HepG2 (cell line): ENCODE data around the gene TEAD4.

Source experiments
- TF ChIP-seq, protein P1 (sequence below): sonication (generic); formaldehyde crosslinking; IDR thresholded peaks from 2 replicates; pipeline ENCODE4 v1.8.1; 2023; ENCODE audit warnings: mild to moderate bottlenecking, missing genetic modification reagents
- TF ChIP-seq, protein P2 (sequence below): sonication (generic); formaldehyde crosslinking; IDR thresholded peaks from 2 replicates; pipeline ENCODE4 v1.5.0; 2020; ENCODE audit warnings: mild to moderate bottlenecking, missing genetic modification reagents, borderline replicate concordance

DNA sequence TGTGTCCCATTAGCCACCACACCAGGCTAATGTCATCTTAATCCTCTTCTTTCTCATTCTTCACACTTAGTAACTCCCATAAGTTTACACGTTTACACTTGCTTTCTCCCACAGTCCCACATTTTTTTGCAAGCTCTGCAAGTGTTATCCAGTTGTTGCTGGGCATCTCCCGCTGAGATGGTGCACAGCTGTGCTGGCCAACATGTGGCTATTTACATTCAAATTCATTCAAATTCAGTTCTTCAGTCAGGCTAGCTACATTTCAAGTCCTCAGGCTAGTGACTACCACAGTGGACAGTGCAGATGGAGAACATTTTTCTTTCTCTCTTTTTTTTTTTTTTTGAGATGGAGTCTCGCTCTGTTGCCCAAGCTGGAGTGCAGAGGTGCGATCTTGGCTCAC lies 9.8 kb upstream of the TEAD4 start:
- TF ChIP-seq, protein P1, sequence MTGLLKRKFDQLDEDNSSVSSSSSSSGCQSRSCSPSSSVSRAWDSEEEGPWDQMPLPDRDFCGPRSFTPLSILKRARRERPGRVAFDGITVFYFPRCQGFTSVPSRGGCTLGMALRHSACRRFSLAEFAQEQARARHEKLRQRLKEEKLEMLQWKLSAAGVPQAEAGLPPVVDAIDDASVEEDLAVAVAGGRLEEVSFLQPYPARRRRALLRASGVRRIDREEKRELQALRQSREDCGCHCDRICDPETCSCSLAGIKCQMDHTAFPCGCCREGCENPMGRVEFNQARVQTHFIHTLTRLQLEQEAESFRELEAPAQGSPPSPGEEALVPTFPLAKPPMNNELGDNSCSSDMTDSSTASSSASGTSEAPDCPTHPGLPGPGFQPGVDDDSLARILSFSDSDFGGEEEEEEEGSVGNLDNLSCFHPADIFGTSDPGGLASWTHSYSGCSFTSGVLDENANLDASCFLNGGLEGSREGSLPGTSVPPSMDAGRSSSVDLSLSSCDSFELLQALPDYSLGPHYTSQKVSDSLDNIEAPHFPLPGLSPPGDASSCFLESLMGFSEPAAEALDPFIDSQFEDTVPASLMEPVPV (CRISPR knock-in tag): no peak
- TF ChIP-seq, protein P2, sequence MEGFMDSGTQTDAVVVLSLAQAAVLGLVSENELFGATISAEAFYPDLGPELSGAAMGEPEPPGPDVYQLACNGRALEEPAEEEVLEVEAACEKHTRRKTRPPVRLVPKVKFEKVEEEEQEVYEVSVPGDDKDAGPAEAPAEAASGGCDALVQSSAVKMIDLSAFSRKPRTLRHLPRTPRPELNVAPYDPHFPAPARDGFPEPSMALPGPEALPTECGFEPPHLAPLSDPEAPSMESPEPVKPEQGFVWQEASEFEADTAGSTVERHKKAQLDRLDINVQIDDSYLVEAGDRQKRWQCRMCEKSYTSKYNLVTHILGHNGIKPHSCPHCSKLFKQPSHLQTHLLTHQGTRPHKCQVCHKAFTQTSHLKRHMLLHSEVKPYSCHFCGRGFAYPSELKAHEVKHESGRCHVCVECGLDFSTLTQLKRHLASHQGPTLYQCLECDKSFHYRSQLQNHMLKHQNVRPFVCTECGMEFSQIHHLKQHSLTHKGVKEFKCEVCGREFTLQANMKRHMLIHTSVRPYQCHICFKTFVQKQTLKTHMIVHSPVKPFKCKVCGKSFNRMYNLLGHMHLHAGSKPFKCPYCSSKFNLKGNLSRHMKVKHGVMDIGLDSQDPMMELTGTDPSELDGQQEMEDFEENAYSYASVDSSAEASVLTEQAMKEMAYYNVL (CRISPR knock-in tag): no peak
